A549 (cell line): ENCODE data around the gene TRIM65.

Source experiments
- CBX2 ChIP-seq: fragments of 200-600 bp; sonication (generic); IDR thresholded peaks from 2 replicates; pipeline ENCODE4 v1.6.1; 2016; ENCODE audit warnings: low read depth, mild to moderate bottlenecking, borderline replicate concordance
- CHD4 ChIP-seq: fragments of 200-600 bp; sonication (generic); IDR thresholded peaks from 2 replicates; pipeline ENCODE4 v1.6.1; 2016; ENCODE audit warnings: antibody characterized with exemption, mild to moderate bottlenecking, borderline replicate concordance
- CTCF ChIP-seq: fragments of >200 bp; sonication (Bioruptor Twin); formaldehyde crosslinking; IDR thresholded peaks from 3 replicates; pipeline ENCODE4 v1.5.1; 2016
- ESRRA ChIP-seq: fragments of 150-350 bp; IDR thresholded peaks from 2 replicates; pipeline ENCODE4 v1.6.1; 2014; ENCODE audit warnings: mild to moderate bottlenecking, low read length, borderline replicate concordance
- MAFK ChIP-seq: fragments of 450-650 bp; IDR thresholded peaks from 2 replicates; pipeline ENCODE4 v1.6.1; 2014; ENCODE audit not compliant: partially characterized antibody
- POLR2A ChIP-seq: IDR thresholded peaks from 2 replicates; pipeline ENCODE4 v1.6.1; 2012; ENCODE audit warnings: mild to moderate bottlenecking, low read length
- RAD21 ChIP-seq, 2 experiments: fragments of >200 bp in 1 of 2; sonication (Bioruptor Twin) in 1 of 2; formaldehyde crosslinking in 1 of 2; IDR thresholded peaks in 1 of 2; conservative IDR thresholded peaks in 1 of 2; 2 replicates in 1 of 2; 3 replicates in 1 of 2; pipeline ENCODE4 v1.6.1; 2012 to 2018; ENCODE audit warnings: inconsistent platforms in 1 of 2
- RARB ChIP-seq: fragments of 250-450 bp; sonication (Bioruptor Pico); IDR thresholded peaks from 2 replicates; pipeline ENCODE4 v1.8.0; 2021; ENCODE audit warnings: mild to moderate bottlenecking, moderate library complexity
- RCOR1 ChIP-seq: fragments of 150-350 bp; IDR thresholded peaks from 2 replicates; pipeline ENCODE4 v1.6.1; 2014; ENCODE audit warnings: antibody characterized with exemption, low read length, low read depth
- RFX5 ChIP-seq: fragments of 450-650 bp; IDR thresholded peaks from 2 replicates; pipeline ENCODE4 v1.7.1; 2014; ENCODE audit warnings: antibody characterized with exemption, mild to moderate bottlenecking, moderate library complexity
- SMC3 ChIP-seq: fragments of >200 bp; sonication (Bioruptor Twin); formaldehyde crosslinking; IDR thresholded peaks from 3 replicates; pipeline ENCODE4 v1.6.1; 2018; ENCODE audit warnings: inconsistent platforms
- TFCP2L1 ChIP-seq: fragments of 250-450 bp; sonication (Bioruptor Pico); IDR thresholded peaks from 2 replicates; pipeline ENCODE4 v1.5.0; 2021; ENCODE audit warnings: mild to moderate bottlenecking
- ZFP36 ChIP-seq: fragments of 450-650 bp; IDR thresholded peaks from 2 replicates; pipeline ENCODE4 v1.6.1; 2014; ENCODE audit warnings: borderline replicate concordance; ENCODE audit not compliant: partially characterized antibody

GRCh38 chr17:75937652-75938051 lies 40.9 kb upstream of the TRIM65 start:
- TF ChIP-seq CTCF, result no peak
- TF ChIP-seq MAFK, result no peak
- TF ChIP-seq RFX5, result no peak
- no peak for TF ChIP-seq POLR2A
- TF ChIP-seq RCOR1, result no peak
- TF ChIP-seq TFCP2L1, result no peak
- TF ChIP-seq ESRRA, result no peak
- no peak for TF ChIP-seq CHD4
- TF ChIP-seq SMC3, result no peak
- TF ChIP-seq RARB (CRISPR knock-in tag), result no peak
- no peak for TF ChIP-seq CBX2
- no peak for TF ChIP-seq ZFP36
- no peak for TF ChIP-seq RAD21 (conservative IDR thresholded peaks at IDR 0.05 in 1 of 2, IDR thresholded peaks at IDR 0.05 in 1 of 2)
